ENCODE results near the gene STXBP2. TPM values are rescaled to one million over a fixed set of nuclear protein-coding genes. Genes with fewer than 3 reads are reported as not detected.

The STXBP2 gene
- total RNA-seq, 4 donors from 2014 or later: 20.2 to 62.7 (median 27.0) TPM

- no peak for TF ChIP-seq CTCF (IDR thresholded peaks at IDR 0.05; ENCODE audit: low read depth)
Measured at GRCh38 chr19:7600721-7601120, 36.2 kb upstream of the STXBP2 start.

- TF ChIP-seq CTCF (IDR thresholded peaks at IDR 0.05; ENCODE audit: low read depth): no peak
Measured at GRCh38 chr19:7602240-7602934, 34.5 kb upstream of the STXBP2 start.

GRCh38 chr19:7602935-7603497 is 33.9 kb upstream of the STXBP2 start:
- TF ChIP-seq CTCF (IDR thresholded peaks at IDR 0.05; ENCODE audit: low read depth): no peak

- TF ChIP-seq CTCF (IDR thresholded peaks at IDR 0.05; ENCODE audit: low read depth): no peak
Measured at GRCh38 chr19:7603919-7604318, 33.0 kb upstream of the STXBP2 start.

- no peak for TF ChIP-seq CTCF (IDR thresholded peaks at IDR 0.05; ENCODE audit: low read depth)
Measured at GRCh38 chr19:7605490-7606222, 31.3 kb upstream of the STXBP2 start.

- TF ChIP-seq CTCF (IDR thresholded peaks at IDR 0.05; ENCODE audit: low read depth): no peak
Measured at GRCh38 chr19:7606289-7606688, 30.6 kb upstream of the STXBP2 start.

- no peak for TF ChIP-seq CTCF (IDR thresholded peaks at IDR 0.05; ENCODE audit: low read depth)
Measured at GRCh38 chr19:7607212-7607873, 29.6 kb upstream of the STXBP2 start.
